ENCODE data around the gene PXMP4.

PXMP4 gene

DNA sequence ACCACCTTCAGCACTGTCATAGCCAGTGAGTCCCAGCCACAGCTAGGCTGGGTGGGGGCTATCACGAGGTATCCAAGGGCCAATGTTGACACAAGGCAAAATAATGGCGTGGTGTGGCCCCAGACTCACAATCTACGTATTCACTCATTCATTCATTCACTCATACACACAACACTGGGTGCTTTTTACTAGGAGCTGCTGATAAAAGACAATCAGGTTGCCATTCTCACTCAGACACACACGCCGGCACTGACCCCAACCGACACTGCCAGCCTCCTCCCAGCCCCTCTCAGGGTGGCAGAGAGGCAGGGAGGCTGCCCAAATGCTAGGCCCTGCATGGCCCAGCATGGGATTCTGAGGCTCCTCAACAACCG lies 59.4 kb downstream of the PXMP4 start:
- H2AFZ ChIP-seq (ENCODE audit: low read depth, low read length) = no peak overlapping the region
- no peaks in the 10 kb centered on the region for H3K9me3 ChIP-seq (ENCODE audit: insufficient read depth, low read length)
- peaks cover 16% of the 10 kb centered on the region for H3K4me1 ChIP-seq (ENCODE audit: low read length)
- H4K20me1 ChIP-seq (ENCODE audit: insufficient read depth, low read length) = no peaks in the 10 kb centered on the region
- no peak overlapping the region for H3K27ac ChIP-seq (ENCODE audit: low read length)
- no peaks in the 10 kb centered on the region for H3K27me3 ChIP-seq (ENCODE audit: low read depth, low read length)
- H3K9ac ChIP-seq (ENCODE audit: low read length) = no peak overlapping the region
- H3K4me2 ChIP-seq (ENCODE audit: low read length) = no peak overlapping the region
- no peaks in the 10 kb centered on the region for H3K79me2 ChIP-seq (ENCODE audit: low read length)
- H3K4me3 ChIP-seq (ENCODE audit: low read length) = no peak overlapping the region
- no peak for TF ChIP-seq EZH2phosphoT487 (IDR thresholded peaks at IDR 0.05; ENCODE audit: low read depth)
- no peak for TF ChIP-seq CTCF (IDR thresholded peaks at IDR 0.05; ENCODE audit: low read depth, low read length)
- no peaks in the 10 kb centered on the region for H3K36me3 ChIP-seq (replicated peaks; ENCODE audit: low read depth, low read length)

DNA sequence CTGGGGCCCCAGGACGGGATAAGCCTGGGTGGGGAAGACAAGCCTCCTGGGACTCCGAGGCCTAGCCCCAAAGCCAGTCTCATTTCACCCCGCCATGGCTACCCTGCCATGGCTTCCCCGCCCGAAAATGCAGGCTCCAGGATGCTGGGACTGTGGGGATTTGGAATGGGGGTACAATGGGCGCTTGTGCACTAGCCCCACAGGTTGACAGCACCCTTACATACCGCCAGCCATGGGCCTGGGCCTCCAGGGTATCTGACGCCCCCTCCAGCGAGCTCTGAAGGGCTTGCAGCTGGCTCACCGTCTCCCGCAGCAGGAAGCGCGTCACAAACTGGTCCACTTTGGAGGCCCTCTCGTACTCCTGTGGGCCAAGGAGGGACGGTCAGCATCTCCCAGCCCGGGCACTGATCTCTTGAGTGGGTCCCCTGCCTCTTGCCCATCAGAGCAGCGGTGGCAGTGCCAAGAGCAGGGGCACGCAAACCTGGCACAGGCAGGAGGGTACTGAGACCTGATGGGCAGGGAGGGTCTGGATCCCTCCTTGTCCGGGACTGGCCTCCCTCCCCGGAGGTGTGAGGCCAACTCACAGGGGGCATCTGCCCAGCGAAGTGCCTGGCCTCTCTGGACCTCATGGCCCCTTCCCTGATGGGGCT lies 60.0 kb downstream of the PXMP4 start:
- Histone ChIP-seq H3K27ac (ENCODE audit: low read length) (no peak overlapping the region), H3K4me1 (ENCODE audit: low read length) (peaks cover 16% of the 10 kb centered on the region), H3K4me3 (ENCODE audit: low read length) (no peak overlapping the region), H3K4me2 (ENCODE audit: low read length) (no peak overlapping the region), H3K9me3 (ENCODE audit: insufficient read depth, low read length) (no peaks in the 10 kb centered on the region), H4K20me1 (ENCODE audit: insufficient read depth, low read length) (no peaks in the 10 kb centered on the region), H3K79me2 (ENCODE audit: low read length) (no peaks in the 10 kb centered on the region), H3K27me3 (ENCODE audit: low read depth, low read length) (no peaks in the 10 kb centered on the region), H3K9ac (ENCODE audit: low read length) (no peak overlapping the region), H3K36me3 (replicated peaks; ENCODE audit: low read depth, low read length) (no peaks in the 10 kb centered on the region), H2AFZ (ENCODE audit: low read depth, low read length) (no peak overlapping the region)
- no peak for TF ChIP-seq CTCF (IDR thresholded peaks at IDR 0.05; ENCODE audit: low read depth, low read length)
- TF ChIP-seq EZH2phosphoT487 (IDR thresholded peaks at IDR 0.05; ENCODE audit: low read depth) = no peak

- Histone ChIP-seq H3K9ac (ENCODE audit: low read length) (no peak overlapping the region), H3K36me3 (replicated peaks; ENCODE audit: low read depth, low read length) (no peaks in the 10 kb centered on the region), H3K27me3 (ENCODE audit: low read depth, low read length) (no peaks in the 10 kb centered on the region), H3K4me2 (ENCODE audit: low read length) (no peak overlapping the region), H3K4me3 (ENCODE audit: low read length) (no peak overlapping the region), H2AFZ (ENCODE audit: low read depth, low read length) (no peak overlapping the region), H4K20me1 (ENCODE audit: insufficient read depth, low read length) (no peaks in the 10 kb centered on the region), H3K27ac (ENCODE audit: low read length) (no peak overlapping the region), H3K79me2 (ENCODE audit: low read length) (no peaks in the 10 kb centered on the region), H3K9me3 (ENCODE audit: insufficient read depth, low read length) (no peaks in the 10 kb centered on the region), H3K4me1 (ENCODE audit: low read length) (peaks cover 14% of the 10 kb centered on the region)
- TF ChIP-seq CTCF (IDR thresholded peaks at IDR 0.05; ENCODE audit: low read depth, low read length) = no peak
- no peak for TF ChIP-seq EZH2phosphoT487 (IDR thresholded peaks at IDR 0.05; ENCODE audit: low read depth)
Observed at GRCh38 chr20:33659341-33660034, 60.6 kb downstream of the PXMP4 start.

DNA sequence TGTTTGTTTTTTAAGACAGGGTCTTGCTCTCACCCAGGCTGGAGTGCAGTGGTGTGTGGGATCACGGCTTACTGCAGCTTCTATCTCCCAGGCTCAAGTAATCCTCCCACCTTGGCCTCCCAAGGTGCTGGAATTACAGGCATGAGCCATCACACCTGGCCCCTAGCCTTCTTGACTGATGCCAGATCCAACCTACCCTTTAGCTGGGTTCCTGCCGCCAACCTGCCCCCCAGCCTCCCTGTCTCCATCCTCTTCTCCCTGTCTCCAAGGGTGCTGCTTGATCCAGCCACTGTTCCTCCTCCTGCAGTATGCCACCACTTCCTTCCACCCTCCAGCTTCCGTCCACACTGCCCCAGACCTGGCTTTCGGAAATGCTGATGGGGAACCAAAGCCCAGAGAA lies 61.2 kb downstream of the PXMP4 start:
- Histone ChIP-seq H3K79me2 (ENCODE audit: low read length) (no peaks in the 10 kb centered on the region), H3K27me3 (ENCODE audit: low read depth, low read length) (no peaks in the 10 kb centered on the region), H3K36me3 (replicated peaks; ENCODE audit: low read depth, low read length) (no peaks in the 10 kb centered on the region), H3K9me3 (ENCODE audit: insufficient read depth, low read length) (no peaks in the 10 kb centered on the region), H4K20me1 (ENCODE audit: insufficient read depth, low read length) (no peaks in the 10 kb centered on the region), H3K4me3 (ENCODE audit: low read length) (no peak overlapping the region), H3K4me2 (ENCODE audit: low read length) (no peak overlapping the region), H3K4me1 (ENCODE audit: low read length) (peaks cover 12% of the 10 kb centered on the region), H3K27ac (ENCODE audit: low read length) (no peak overlapping the region), H3K9ac (ENCODE audit: low read length) (no peak overlapping the region), H2AFZ (ENCODE audit: low read depth, low read length) (no peak overlapping the region)
- TF ChIP-seq EZH2phosphoT487 (IDR thresholded peaks at IDR 0.05; ENCODE audit: low read depth) = no peak

All from OCI-LY3 (cell line).